Liver (tissue), 9 donors: ENCODE results near the gene SKOR2. TPM values are rescaled to one million over a fixed set of nuclear protein-coding genes. Genes with fewer than 3 reads are reported as not detected.

Source experiments
- DNase-seq: peaks from one replicate; pipeline ENCODE4 v3.0.0-alpha.2; 2017; ENCODE audit warnings: low spot score
- H3K27ac ChIP-seq, 2 donors: one replicate each; pipeline ENCODE4 v1.7.0; 2013; ENCODE audit warnings: inconsistent platforms in 2 of 2, low read length in 2 of 2, control low read depth in 1 of 2, low read depth in 1 of 2, mild to moderate bottlenecking in 1 of 2
- H3K27me3 ChIP-seq, 4 donors: one replicate each; pipeline versions ENCODE4 v1.6.1 to v1.7.0; 2013; ENCODE audit warnings: low read length in 3 of 4, inconsistent platforms in 1 of 4, mild to moderate bottlenecking in 1 of 4, moderate library complexity in 1 of 4; ENCODE audit not compliant: control insufficient read depth in 4 of 4, insufficient read depth in 4 of 4
- H3K36me3 ChIP-seq, 4 donors: one replicate each; pipeline versions ENCODE4 v1.6.1 to v1.7.0; 2013; ENCODE audit warnings: low read length in 3 of 4, mild to moderate bottlenecking in 3 of 4, low read depth in 1 of 4, moderate library complexity in 1 of 4; ENCODE audit not compliant: control insufficient read depth in 4 of 4, insufficient read depth in 3 of 4
- H3K4me1 ChIP-seq, 4 donors: one replicate each; pipeline versions ENCODE4 v1.6.1 to v1.7.0; 2013; ENCODE audit warnings: low read length in 3 of 4, mild to moderate bottlenecking in 3 of 4, moderate library complexity in 1 of 4; ENCODE audit not compliant: control insufficient read depth in 4 of 4, insufficient read depth in 4 of 4
- H3K4me3 ChIP-seq, 3 donors: one replicate each; pipeline versions ENCODE4 v1.6.1 to v1.7.0; 2013; ENCODE audit warnings: low read length in 3 of 3, control low read depth in 1 of 3, low read depth in 1 of 3, mild to moderate bottlenecking in 1 of 3
- H3K9ac ChIP-seq, 2 donors: one replicate each; pipeline ENCODE4 v1.7.0; 2013; ENCODE audit warnings: low read length in 2 of 2, mild to moderate bottlenecking in 2 of 2, moderate library complexity in 2 of 2, control low read depth in 1 of 2, low read depth in 1 of 2
- H3K9me3 ChIP-seq, 4 donors: one replicate each; pipeline versions ENCODE4 v1.6.1 to v1.7.0; 2013; ENCODE audit warnings: low read length in 3 of 4; ENCODE audit not compliant: control insufficient read depth in 4 of 4
- FOXA1 ChIP-seq: IDR thresholded peaks from 2 replicates; pipeline ENCODE4 v1.6.1; 2016; ENCODE audit warnings: antibody characterized with exemption
- FOXA2 ChIP-seq: IDR thresholded peaks from 2 replicates; pipeline ENCODE4 v1.6.1; 2016; ENCODE audit warnings: antibody characterized with exemption
- GABPA ChIP-seq, 2 donors: IDR thresholded peaks in 1 of 2; conservative IDR thresholded peaks in 1 of 2; 2 replicates each; pipeline ENCODE4 v1.6.1; 2016; ENCODE audit warnings: antibody characterized with exemption in 2 of 2, mild to moderate bottlenecking in 1 of 2, moderate library complexity in 1 of 2
- HNF4G ChIP-seq: IDR thresholded peaks from 2 replicates; pipeline ENCODE4 v1.6.1; 2016; ENCODE audit warnings: antibody characterized with exemption
- JUND ChIP-seq, 2 donors: IDR thresholded peaks; 2 replicates each; pipeline ENCODE4 v1.6.1; 2016; ENCODE audit warnings: antibody characterized with exemption in 2 of 2
- REST ChIP-seq: IDR thresholded peaks from 2 replicates; pipeline ENCODE4 v1.6.1; 2016; ENCODE audit warnings: antibody characterized with exemption, mild to moderate bottlenecking
- SP1 ChIP-seq: IDR thresholded peaks from 2 replicates; pipeline ENCODE4 v1.6.1; 2018; ENCODE audit warnings: antibody characterized with exemption, mild to moderate bottlenecking
- WGBS: extraction: QIAGEN DNeasy Blood & Tissue Kit; methylation state at CpG from one replicate; pipeline ENCODE4 v1.1.7; 2013; 5-methylcytosine and 5-hydroxymethylcytosine counted together
- polyA plus RNA-seq, 2 donors: library from polyadenylated mRNA; stranded (reverse) in 1 of 2; unstranded in 1 of 2; fragments of 200-250 nt in 1 of 2; fragments of >200 nt in 1 of 2; fragmentation: Nextera tagmentation in 1 of 2; extraction: Ambion mirVana in 1 of 2; gene quantifications; one replicate each; pipeline versions ENCODE4 v1.2.1 to v1.2.3, GENCODE V29; 2013 to 2015
- total RNA-seq, 2 donors: library from RNA; depleted of rRNA; stranded (reverse); fragments of >200 nt; gene quantifications; one replicate each; pipeline ENCODE4 v1.2.3, GENCODE V29; 2014
- TF ChIP-seq, protein P1 (sequence below): IDR thresholded peaks from 2 replicates; pipeline ENCODE4 v1.6.1; 2016; ENCODE audit warnings: antibody characterized with exemption
- TF ChIP-seq, protein P2 (sequence below): fragments of 150-350 bp; IDR thresholded peaks from 2 replicates; pipeline ENCODE4 v1.5.1; 2017; ENCODE audit warnings: improper control_type of control experiment, low read depth, low read length; ENCODE audit not compliant: missing input control
- donor health status: healthy.
- donor health status: healthy.
- donor health status: healthy.
- donor health status: healthy.
- donor health status: healthy.

The SKOR2 gene
- total and polyA plus RNA-seq, 4 donors: not detected

DNA sequence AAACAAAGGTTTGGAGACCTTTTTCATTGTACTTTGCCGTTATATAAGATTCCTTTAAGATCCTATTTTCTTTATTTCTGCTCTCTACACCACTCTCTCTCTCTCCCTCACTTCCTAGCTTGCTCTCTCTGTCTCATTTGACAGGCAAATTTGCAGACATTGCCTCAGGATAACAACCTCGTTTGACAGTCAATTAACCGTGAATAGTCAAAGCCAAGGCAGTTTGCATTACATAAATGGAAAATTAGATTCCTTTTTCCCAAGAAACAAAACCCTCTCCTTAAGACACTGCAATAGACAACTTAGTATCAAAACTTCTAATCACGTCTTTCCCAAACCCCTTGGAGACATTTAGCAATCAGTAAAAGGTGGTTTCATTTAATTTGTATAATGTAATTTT is 7.4 kb downstream of the SKOR2 start:
- H3K27me3 ChIP-seq: peaks cover 5 to 18% (median 12%) of the 10 kb centered on the region in 4 donors
- WGBS: 16% methylated on average over 4 of the region's 4 CpGs
- peaks cover 0 to 4% (median 0%) of the 10 kb centered on the region in 4 donors for H3K9me3 ChIP-seq
- H3K4me1 ChIP-seq: peaks cover 0 to 9% (median 4%) of the 10 kb centered on the region in 4 donors
- no peak overlapping the region for H3K4me3 ChIP-seq
- TF ChIP-seq FOXA1 (no peak), REST (no peak), GABPA (IDR thresholded peaks at IDR 0.05 in 1 of 2, conservative IDR thresholded peaks at IDR 0.05 in 1 of 2) (no peak)
- TF ChIP-seq, protein P1, sequence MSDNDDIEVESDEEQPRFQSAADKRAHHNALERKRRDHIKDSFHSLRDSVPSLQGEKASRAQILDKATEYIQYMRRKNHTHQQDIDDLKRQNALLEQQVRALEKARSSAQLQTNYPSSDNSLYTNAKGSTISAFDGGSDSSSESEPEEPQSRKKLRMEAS: no peak
- no peak for DNase-seq
- no peaks in the 10 kb centered on the region for H3K36me3 ChIP-seq
- H3K9ac ChIP-seq: no peak overlapping the region
- no peak overlapping the region for H3K27ac ChIP-seq

- Histone ChIP-seq H3K9ac (no peak overlapping the region), H3K36me3 (no peaks in the 10 kb centered on the region), H3K4me3 (no peak overlapping the region), H3K4me1 (no peaks in the 10 kb centered on the region), H3K27me3 (peaks cover 0 to 15% (median 3%) of the 10 kb centered on the region in 4 donors), H3K9me3 (no peaks in the 10 kb centered on the region), H3K27ac (no peak overlapping the region)
- DNase-seq: no peak
- TF ChIP-seq HNF4G: no peak
- TF ChIP-seq SP1: no peak
- TF ChIP-seq JUND (IDR thresholded peaks at IDR 0.05): no peak
- no peak for TF ChIP-seq FOXA2
- WGBS: 77% methylated on average over 4 of the region's 4 CpGs
Observed at GRCh38 chr18:47235096-47235495, 16.4 kb downstream of the SKOR2 start.

- no peak overlapping the region for H3K9ac ChIP-seq
- H3K27ac ChIP-seq: no peak overlapping the region
- no peaks in the 10 kb centered on the region for H3K36me3 ChIP-seq
- H3K9me3 ChIP-seq: no peaks in the 10 kb centered on the region
- TF ChIP-seq, protein P2, sequence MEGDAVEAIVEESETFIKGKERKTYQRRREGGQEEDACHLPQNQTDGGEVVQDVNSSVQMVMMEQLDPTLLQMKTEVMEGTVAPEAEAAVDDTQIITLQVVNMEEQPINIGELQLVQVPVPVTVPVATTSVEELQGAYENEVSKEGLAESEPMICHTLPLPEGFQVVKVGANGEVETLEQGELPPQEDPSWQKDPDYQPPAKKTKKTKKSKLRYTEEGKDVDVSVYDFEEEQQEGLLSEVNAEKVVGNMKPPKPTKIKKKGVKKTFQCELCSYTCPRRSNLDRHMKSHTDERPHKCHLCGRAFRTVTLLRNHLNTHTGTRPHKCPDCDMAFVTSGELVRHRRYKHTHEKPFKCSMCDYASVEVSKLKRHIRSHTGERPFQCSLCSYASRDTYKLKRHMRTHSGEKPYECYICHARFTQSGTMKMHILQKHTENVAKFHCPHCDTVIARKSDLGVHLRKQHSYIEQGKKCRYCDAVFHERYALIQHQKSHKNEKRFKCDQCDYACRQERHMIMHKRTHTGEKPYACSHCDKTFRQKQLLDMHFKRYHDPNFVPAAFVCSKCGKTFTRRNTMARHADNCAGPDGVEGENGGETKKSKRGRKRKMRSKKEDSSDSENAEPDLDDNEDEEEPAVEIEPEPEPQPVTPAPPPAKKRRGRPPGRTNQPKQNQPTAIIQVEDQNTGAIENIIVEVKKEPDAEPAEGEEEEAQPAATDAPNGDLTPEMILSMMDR: no peak
- H3K4me1 ChIP-seq: no peaks in the 10 kb centered on the region
- no peak for DNase-seq
- H3K27me3 ChIP-seq: peaks cover 0 to 12% (median 4%) of the 10 kb centered on the region in 4 donors
- no peak overlapping the region for H3K4me3 ChIP-seq
Observed at GRCh38 chr18:47226660-47227059, 24.8 kb downstream of the SKOR2 start.
